Coronary artery (tissue), 2 donors: ENCODE results near the gene NKX1-2.
"Not testable (repeated sequence)": the region's sequence is repeated elsewhere in the genome, so short reads cannot be mapped to it uniquely, and the experiment has no call there.

Experiments
- DNase-seq: peaks from one replicate; pipeline ENCODE4 v3.0.0-alpha.2; 2017; ENCODE audit warnings: low spot score
- H3K27ac ChIP-seq, 2 donors: fragments of 200-600 bp; sonication (generic); one replicate each; pipeline ENCODE4 v1.5.1; 2016 to 2019
- H3K4me3 ChIP-seq: fragments of 200-600 bp; sonication (generic); 2 replicates; pipeline ENCODE4 v1.5.1; 2016; ENCODE audit warnings: mild to moderate bottlenecking, moderate library complexity
- CTCF ChIP-seq: fragments of 200-600 bp; sonication (generic); IDR thresholded peaks from one replicate; pipeline ENCODE4 v1.5.1; 2019; ENCODE audit warnings: antibody characterized with exemption

NKX1-2 gene

GRCh38 chr10:124451276-124451675, 1.4 kb upstream of the NKX1-2 start:
- Histone ChIP-seq H3K4me3 (no peak overlapping the region), H3K27ac (no peak overlapping the region)
- TF ChIP-seq CTCF, result no peak
- no peak for DNase-seq

- DNase-seq, result no peak
- TF ChIP-seq CTCF, result no peak
- Histone ChIP-seq H3K27ac (no peak overlapping the region), H3K4me3 (no peak overlapping the region)
These were observed 885 bp upstream of the NKX1-2 start for GRCh38 chr10:124450783-124451057.

GRCh38 chr10:124449170-124450011, 444 bp downstream of the NKX1-2 start:
- DNase-seq, result no peak

GRCh38 chr10:124448696-124449169, 1.1 kb downstream of the NKX1-2 start:
- H3K4me3 ChIP-seq, result peak overlapping the region; percentile 39
- TF ChIP-seq CTCF, result no peak

More at GRCh38 chr10:124449170-124450011, 444 bp downstream of the NKX1-2 start:
- Histone ChIP-seq H3K4me3 (peak overlapping the region; percentile 39), H3K27ac (no peak overlapping the region)
- TF ChIP-seq CTCF, result no peak

GRCh38 chr10:124447751-124448466, 1.9 kb downstream of the NKX1-2 start:
- Histone ChIP-seq H3K27ac (no peak overlapping the region), H3K4me3 (peak overlapping the region; percentile 47)
- DNase-seq, result no peak
- TF ChIP-seq CTCF, result no peak

More at GRCh38 chr10:124448696-124449169, 1.1 kb downstream of the NKX1-2 start:
- no peak overlapping the region for H3K27ac ChIP-seq
- no peak for DNase-seq

- H3K27ac ChIP-seq, result no peak overlapping the region
- DNase-seq, result no peak
- no peak for TF ChIP-seq CTCF
- H3K4me3 ChIP-seq, result peak overlapping the region; percentile 47
These were observed 2.7 kb downstream of the NKX1-2 start for GRCh38 chr10:124446830-124447750.

GRCh38 chr10:124441694-124442093, 8.1 kb downstream of the NKX1-2 start:
- not testable (repeated sequence) for DNase-seq, H3K27ac ChIP-seq, H3K4me3 ChIP-seq
